ENCODE measurements around the gene MYO5C.
"Not testable (repeated sequence)": the region's sequence is repeated elsewhere in the genome, so short reads cannot be mapped to it uniquely, and the experiment has no call there.

Gene MYO5C

GRCh38 chr15:52303093-52303772, 7.6 kb upstream of the MYO5C start:
- no peak for DNase-seq

DNA sequence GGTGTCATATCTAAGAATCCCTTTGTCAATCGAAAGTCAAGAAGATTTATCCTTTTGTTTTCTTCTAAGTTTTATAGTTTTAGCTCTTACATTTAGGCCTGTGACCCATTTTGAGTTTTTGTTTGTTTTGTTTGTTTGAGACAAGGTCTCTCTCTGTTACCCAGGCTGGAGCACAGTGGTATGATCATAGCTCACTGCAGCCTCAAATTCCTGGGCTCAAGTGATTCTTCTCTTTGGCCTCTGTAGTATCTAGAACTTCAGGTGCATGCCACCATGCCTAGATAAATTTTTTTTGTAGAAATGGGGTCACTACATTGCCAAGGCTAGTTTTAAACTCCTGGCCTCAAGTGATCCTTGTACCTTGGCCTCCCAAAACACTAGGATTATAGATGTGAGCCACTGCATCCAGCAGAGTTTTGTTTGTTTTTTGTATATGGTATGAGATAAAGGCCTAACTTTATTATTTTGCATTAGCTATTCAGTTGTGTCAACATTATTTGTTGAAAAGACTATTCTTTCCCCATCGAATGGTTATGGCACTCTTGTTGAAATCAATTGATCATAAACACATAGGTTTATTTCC, 5.8 kb upstream of the MYO5C start:
- no peak for DNase-seq

GRCh38 chr15:52294881-52295420, 653 bp downstream of the MYO5C start:
- DNase-seq: no peak

- DNase-seq: no peak
Measured at GRCh38 chr15:52292780-52293392, 2.7 kb downstream of the MYO5C start.

GRCh38 chr15:52291204-52291603, 4.4 kb downstream of the MYO5C start:
- no peak for DNase-seq

DNA sequence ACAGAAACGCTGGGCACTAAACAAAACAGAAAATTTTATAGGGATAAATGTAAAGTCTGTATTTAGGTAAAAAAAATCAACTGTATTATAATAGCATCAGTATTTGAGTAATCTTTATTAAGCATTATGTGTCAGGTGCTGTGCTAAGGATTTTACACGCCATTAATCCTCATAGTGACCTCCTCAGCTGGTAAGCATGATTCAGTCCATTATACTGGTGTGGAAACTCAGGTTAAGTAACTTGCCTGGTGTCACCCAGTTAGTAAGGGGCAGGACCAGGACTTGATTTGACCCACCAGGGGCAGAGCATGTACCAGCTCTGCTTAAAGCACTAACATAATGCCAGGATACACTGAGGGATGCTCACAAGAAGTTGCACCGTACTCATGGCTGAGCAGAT, 4.8 kb downstream of the MYO5C start:
- no peak for DNase-seq

- no peak for DNase-seq
Measured at GRCh38 chr15:52290329-52290728, 5.3 kb downstream of the MYO5C start.

GRCh38 chr15:52289629-52290081, 5.9 kb downstream of the MYO5C start:
- DNase-seq: no peak

DNA sequence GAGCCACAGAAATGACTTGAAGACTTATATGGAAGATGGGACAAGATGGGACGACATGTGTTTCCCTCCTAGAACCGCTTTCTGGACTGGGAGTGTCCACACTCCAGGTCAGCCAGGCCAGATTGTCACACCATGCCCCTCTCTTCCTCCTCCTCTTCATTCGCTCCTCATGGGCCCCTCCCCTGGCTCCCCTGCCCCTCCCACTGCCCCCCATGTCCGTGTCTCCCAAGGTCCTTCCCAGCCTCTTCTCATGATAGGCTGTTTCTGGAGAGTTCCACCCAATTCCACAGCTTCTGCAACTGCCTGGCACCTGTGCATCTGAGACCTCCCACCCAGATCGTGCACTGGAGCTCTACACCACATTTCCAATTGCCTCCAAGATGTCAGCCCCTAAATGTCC, 6.6 kb downstream of the MYO5C start:
- DNase-seq: no peak

- DNase-seq: no peak
Measured at GRCh38 chr15:52288051-52288942, 7.3 kb downstream of the MYO5C start.

DNA sequence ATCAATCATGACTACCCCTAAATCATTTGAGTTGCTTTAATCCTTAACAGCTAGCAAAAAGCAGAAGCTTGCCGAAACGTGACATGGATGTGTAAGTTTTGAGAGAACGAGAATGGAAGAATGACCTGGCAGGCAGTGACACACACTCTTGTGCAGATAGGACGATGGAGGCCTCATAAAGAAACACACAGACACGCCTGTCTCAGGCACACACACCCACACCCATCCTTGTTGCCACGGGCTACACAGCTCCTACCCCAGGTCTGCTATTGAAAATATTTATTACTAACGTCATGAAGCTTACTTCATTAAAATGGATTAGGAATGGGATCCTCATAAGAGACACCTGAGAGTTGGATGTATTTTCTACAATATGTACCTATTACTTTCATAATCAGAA, 8.5 kb downstream of the MYO5C start:
- no peak for DNase-seq

- DNase-seq: not testable (repeated sequence)
Measured at GRCh38 chr15:52285941-52286340, 9.7 kb downstream of the MYO5C start.

- no peak for DNase-seq
Measured at GRCh38 chr15:52284164-52284563, 11.4 kb downstream of the MYO5C start.

DNA sequence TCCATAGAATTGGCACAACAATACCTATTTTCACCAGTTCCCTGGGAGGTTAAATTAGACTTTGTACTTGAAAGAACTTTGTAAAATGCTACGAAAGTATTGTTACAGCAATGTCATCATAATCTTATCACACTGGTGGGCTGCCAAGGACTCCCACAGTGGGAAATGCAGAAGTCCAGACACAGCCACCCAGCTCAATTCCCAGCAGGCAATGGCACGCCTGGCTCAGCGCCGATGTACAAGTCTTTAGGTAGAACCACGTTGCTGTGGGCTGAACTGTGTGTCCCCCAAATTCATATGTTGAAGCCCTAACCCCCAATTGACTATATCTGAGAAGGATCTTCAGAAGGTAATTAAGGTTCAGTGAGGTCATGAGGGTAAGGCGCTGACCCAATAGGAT, 12.3 kb downstream of the MYO5C start:
- no peak for DNase-seq

DNA sequence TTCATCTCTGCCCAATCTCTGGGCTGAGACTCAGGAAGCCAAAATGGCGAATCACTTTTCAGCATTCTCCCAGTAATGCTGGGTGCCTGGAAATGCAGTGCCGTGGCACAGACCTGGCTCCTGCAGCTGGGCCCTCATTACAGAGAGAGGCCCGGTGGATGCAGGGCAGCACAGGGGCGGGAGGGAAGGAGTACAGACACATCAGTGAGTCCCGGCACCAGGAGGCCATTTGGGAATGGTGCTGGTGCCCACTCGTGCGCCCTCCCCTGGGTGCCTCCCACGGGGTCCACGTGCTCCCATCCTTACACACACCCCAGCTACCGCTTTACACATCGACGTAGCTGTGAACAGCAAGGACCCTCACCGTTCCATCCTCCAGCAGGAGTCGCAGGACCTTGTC, 13.2 kb downstream of the MYO5C start:
- DNase-seq: no peak

GRCh38 chr15:52281085-52282035, 14.2 kb downstream of the MYO5C start:
- DNase-seq: no peak

DNA sequence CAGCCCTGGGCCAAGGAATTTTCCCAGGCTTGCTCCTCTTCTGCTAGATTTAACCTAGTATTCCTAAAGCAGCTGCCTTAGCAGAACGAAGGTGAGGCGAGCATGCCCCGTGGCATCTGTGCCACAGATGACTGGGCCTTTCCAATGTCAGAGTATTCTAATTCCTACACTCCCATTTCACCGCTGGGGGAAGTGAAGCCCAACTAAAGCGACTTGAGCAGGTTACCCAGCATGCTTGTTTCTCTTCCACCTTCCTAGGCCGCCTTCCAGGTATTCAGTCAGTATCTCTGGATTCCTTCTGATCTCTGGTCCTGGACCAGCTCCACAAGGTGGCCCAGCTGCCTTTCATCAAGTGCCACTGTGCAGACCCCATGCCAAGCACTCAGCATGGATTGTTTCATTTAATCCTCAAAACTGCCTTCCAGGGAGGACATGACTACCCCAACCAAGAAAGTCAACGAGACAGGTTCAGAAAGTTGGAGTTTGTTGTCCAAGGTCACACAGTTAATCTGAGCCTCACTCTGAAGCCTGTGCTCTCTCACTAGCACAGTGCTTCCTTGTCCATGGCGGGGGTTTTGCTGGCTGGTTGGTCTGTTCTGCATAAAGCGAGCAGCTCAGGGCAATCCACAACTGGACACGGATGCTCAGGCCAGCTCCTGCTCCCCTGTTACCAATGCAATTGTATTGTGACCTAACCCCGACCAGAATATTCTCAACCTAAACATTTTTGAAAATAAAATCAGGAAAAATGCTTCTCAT, 15.1 kb downstream of the MYO5C start:
- DNase-seq: no peak

GRCh38 chr15:52278636-52279367, 16.8 kb downstream of the MYO5C start:
- no peak for DNase-seq

DNA sequence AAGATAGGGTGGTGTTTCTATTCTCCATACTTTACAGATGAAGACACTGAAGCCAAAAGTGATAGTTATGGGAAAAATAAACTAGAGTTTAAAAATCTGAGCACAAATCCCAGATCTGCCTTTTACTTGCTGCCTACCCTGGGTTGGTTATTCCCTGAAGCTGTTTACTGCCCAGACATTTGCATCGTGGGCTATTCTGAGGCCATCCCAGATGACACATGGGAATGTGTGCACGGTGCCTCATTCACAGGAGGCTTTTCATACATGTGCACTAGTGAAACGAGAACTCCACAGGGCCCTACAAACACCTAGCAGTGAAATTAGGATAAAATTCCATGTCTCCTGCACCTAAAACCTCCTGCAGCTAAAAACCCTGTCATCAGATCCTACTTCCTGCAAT, 17.5 kb downstream of the MYO5C start:
- no peak for DNase-seq

DNA sequence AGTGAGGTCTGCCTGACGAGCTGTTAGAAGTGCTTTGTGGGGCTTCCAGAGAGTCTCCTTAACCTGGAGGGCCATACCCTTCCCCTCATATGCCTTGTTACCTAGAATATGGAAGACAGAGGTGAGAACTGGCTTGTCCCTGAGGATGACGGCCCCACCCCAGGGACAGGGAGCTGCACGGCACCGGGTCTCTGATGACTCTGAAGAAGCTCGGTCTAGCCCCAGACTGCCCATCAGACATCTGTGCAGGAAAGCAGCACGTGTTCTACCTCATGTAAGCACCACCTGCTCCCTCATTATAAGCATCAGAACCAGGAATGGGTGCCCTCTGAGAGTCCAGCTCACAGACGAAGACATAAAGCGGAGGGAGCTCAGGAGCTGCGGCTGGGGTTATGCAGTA, 18.0 kb downstream of the MYO5C start:
- DNase-seq: no peak

All from CD4-positive, alpha-beta T cell treated with Interleukin-12 subunit alpha and Interleukin-12 subunit beta, for 1 hour (primary cell).